ENCODE results near the gene TMEM233.

DNA sequence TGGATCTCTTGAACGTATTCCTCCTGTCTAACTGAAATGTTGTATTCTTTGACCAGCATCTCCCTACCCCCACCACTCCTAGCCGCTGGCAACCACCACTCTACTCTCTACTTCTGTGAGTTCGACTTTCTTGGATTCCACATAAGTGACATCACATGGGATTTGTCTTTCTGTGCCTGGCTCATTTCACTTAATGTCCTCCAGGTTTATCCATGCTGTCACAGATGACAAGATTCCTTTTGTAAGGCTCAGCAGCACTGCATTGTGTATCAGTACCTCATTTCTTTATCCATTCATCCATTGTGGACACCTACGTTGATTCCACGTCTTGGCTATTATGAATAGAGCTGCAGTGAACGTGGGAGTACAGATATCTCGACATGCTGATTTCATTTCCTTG is 84.9 kb downstream of the TMEM233 start:
- TF ChIP-seq RARB (CRISPR knock-in tag; IDR thresholded peaks at IDR 0.05) (no peak), PPARA (CRISPR knock-in tag; IDR thresholded peaks at IDR 0.05; ENCODE audit: borderline replicate concordance) (no peak), CREB5 (CRISPR knock-in tag; IDR thresholded peaks at IDR 0.05; ENCODE audit: low read depth) (no peak), ZFP3 (CRISPR knock-in tag; IDR thresholded peaks at IDR 0.05) (no peak)
- TF ChIP-seq, protein P1, sequence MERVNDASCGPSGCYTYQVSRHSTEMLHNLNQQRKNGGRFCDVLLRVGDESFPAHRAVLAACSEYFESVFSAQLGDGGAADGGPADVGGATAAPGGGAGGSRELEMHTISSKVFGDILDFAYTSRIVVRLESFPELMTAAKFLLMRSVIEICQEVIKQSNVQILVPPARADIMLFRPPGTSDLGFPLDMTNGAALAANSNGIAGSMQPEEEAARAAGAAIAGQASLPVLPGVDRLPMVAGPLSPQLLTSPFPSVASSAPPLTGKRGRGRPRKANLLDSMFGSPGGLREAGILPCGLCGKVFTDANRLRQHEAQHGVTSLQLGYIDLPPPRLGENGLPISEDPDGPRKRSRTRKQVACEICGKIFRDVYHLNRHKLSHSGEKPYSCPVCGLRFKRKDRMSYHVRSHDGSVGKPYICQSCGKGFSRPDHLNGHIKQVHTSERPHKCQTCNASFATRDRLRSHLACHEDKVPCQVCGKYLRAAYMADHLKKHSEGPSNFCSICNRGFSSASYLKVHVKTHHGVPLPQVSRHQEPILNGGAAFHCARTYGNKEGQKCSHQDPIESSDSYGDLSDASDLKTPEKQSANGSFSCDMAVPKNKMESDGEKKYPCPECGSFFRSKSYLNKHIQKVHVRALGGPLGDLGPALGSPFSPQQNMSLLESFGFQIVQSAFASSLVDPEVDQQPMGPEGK (CRISPR knock-in tag; IDR thresholded peaks at IDR 0.05; ENCODE audit: borderline replicate concordance), result no peak
